Endothelial cell of hepatic sinusoid (primary cell): Measurements from ENCODE around the gene EDN2.

ENCODE experiments used
- in situ Hi-C: cut with HindIII; loops from 2 replicates; pipeline ENCODE4 v1.10.0; 2017; ENCODE audit warnings: low sequenced_read_pairs

EDN2 gene

DNA sequence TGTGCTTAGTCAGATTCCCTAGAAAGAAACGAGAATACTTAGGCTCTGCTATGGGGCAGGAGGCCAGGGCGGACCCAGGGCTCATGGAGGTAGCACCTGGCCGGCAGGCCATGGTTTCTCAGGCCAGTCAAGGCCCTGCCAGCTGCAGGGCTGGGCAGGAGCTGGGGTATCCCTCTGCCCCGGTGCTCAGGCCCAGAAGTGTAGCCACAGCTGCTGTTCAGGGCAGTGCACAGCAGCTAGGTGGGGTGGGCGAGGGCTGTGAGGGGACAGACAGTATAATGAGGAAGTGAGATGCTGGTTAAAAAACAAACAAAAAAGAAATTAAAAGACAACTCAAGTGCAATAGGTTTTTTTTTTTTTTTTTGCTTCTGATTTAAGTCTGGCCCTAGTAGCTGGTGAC is 34.0 kb upstream of the EDN2 start:
- in situ Hi-C loops = no loop called here

- in situ Hi-C loops = no loop called here
Observed at GRCh38 chr1:41517062-41517438, 32.6 kb upstream of the EDN2 start.

DNA sequence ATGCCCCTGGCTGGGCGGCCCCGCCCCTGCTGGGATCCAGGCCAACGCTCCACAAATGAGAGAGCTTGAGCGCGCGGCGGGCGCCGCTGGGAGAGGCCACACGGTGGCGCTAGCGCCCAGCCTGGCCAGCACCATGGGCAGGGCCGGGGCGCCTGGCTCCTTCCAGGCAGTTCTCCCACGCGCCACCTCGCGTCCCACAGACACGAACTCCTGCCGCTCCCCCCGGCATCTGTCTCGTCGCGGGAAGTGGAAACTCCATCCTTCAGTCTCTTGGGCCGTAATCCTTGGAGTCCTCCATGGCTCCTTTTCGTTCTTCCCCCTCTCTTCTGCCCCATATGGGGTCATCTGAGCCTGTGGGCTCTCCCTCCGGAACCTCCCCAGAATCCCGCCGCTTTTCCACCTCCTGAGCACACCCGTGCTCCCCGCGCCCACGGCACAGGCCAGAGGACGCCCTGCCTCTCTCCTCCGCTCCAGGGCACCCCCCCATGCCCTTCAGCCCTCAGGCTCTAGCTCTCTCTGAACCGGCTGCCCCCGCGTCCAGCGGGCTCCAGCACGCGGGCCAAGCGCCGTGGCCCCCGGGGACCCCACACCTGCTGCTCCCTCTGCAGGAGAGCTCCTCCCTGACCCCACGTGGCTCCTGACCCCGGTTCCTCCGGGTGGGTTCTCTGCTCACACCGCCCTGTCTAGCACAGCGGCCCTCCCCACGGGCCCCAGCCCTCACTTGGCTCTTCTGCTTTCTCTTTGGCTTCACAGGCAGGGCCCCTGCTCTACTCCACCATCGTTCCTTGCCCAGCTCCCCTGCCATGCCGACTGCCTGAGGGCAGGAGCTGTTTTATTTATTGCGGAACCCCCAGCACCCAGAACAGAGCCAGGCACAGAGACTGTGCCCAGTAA is 31.9 kb upstream of the EDN2 start:
- in situ Hi-C loops = no loop called here

- in situ Hi-C loops = no loop called here
Observed at GRCh38 chr1:41515778-41516167, 31.3 kb upstream of the EDN2 start.

- in situ Hi-C loops = no loop called here
Observed at GRCh38 chr1:41515131-41515678, 30.7 kb upstream of the EDN2 start.

DNA sequence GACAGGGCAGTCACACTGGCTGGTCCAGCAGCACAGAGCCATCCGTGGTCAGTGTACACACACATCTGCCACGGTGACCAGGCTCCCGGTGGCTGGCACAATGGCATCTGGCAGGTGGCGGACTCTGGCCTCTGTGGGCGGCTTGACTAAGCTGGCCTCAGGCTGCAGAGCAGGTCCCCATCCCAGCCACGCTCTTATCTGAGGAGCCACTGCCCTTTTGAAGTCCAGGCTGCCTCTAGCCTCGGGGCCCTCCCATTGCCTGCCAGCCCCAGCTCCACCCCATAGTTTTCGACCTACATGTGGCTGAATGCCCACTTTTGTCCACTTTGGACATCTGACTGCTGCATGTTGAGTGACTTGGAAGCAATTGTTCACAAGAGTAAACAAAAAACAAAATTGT is 29.9 kb upstream of the EDN2 start:
- in situ Hi-C loops = no loop called here

- in situ Hi-C loops = no loop called here
Observed at GRCh38 chr1:41513383-41513735, 28.9 kb upstream of the EDN2 start.

DNA sequence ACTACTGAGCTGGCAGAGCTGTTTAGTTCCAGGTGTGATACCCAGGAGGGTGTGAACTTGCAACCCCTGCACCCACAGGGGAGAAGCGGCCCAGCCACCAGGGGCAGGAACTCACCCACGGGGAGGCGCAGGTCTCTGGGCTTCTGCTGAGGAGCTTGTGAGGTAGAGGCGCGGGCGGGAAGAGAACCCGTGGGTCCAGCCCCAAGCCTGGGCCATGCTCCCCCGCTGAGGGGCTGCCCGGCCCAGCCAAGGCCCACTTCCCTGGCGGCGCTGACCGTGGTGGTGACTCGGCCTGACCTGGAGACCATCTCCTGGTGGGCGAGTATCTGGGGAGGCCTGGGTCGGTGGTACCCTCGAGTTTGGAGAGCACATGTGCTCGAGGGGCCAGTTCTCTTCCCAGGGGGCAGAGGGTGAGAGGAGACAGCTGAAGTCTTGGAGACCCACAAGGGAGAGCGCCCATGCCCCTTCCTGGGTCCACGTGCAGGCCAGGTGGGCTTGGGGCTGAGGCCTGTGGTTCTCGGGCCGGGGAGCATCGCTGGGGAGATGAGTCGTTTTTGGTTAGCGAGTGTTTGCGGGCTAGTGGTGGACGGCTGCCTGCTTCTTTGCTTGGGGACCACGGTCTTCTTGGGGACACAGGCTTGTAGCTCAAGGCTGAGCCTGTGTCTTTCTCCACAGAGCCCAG is 28.4 kb upstream of the EDN2 start:
- in situ Hi-C loops = no loop called here

GRCh38 chr1:41511239-41511540 is 26.7 kb upstream of the EDN2 start:
- in situ Hi-C loops = no loop called here

DNA sequence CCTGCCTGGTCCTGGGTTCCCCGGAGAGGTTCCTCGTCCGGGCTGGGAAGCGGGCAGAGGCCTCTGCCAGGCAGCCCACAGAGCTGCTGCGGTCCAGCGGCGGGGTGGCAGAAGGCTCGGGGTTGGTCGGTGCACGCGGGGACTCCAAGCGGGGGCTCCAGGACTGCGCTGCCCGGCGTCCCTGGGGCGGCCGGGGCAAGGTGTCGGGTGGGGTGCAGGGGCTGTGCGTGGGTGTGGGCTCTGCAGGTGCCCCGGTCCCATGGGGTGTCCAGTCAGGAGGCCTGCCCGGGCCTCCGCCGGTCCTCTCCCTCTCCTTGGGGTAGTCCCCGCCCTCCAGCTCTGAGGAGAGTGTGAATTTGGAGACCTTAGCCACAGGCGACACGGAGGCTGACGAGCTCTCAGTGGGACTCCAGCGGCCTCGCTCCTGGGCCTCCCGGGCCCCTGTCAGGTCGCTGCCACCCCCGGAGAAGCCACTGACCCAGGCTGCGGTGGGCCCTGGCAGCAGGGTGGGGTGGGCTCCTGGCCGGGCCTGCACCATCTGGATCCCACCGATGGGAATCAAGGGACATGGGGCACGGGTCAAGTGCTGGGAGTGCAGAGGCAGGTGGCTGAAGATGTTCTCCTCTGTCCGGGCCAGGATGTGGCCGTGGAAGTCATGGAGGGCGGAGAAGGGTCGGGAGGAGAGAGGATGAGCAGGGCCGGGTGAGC is 26.2 kb upstream of the EDN2 start:
- in situ Hi-C loops = no loop called here

DNA sequence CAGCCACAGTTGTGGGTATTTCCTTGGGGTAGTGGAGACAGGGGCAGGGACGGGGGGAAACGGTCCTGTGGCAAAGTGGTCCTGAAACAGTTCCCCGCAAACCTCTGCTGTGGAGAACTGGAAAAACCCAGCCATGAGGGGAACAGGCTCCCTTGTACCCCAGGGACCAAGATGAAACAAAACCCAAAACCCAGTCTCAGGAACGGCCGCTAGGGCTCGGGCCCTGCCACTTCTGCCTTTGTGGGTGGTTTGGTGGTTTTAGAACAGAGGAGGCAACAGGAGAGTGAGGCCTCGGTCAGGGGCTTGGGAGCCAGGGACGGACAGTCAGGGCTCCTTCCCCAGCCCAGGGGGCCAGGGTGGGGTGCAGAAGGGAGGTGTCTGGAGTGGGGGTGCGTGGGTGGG is 24.8 kb upstream of the EDN2 start:
- in situ Hi-C loops = no loop called here

DNA sequence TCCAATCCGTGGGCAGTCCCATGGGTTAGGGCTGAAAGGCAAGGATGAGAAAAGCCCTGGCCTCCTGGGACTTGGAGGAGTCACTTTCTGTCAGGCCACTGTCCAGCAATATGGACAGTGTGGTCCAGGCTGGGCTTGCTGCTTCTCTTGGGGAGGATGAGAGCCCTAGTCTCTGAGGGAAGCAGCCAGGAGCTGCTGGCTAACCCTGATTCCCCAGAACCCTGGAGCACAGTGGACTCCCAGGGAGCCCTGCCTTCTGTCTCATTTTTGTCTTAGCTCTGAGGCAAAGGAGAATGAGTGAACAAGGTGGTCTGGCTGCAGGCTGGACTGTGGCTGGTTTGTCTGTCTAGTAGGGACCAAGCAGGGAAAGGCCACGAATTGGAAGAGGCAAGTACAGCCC is 23.8 kb upstream of the EDN2 start:
- in situ Hi-C loops = no loop called here

GRCh38 chr1:41507836-41508235 is 23.4 kb upstream of the EDN2 start:
- in situ Hi-C loops = no loop called here

DNA sequence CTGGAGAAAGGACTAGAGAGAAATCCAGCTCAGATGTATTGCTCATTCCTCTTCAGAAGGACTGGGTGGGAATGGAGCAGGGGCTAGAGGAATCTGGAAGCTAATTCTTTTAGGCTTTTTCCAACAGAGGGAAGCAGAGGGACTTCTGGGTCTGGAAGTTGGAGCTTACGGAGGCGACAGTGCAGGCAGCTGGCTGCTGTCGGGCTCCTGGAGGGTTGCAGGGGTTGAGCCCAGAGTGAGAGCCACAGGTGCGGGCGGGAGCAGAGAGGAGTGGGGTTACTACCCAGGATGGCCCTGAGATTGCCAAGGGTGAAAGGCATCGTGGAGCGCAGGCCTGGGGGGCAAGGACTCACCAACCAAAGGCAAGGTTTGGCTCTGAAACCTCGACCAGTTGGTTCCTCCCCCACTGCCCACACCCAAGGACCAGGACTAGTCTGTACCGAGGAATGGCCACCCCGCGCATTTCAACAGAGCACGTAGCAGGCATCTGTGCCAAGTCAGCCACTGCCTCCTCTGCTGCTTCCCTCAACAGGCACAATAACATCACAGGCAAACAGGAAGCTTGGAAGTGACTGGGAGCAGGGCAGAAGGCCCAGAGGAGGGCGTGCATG is 22.7 kb upstream of the EDN2 start:
- in situ Hi-C loops = no loop called here

DNA sequence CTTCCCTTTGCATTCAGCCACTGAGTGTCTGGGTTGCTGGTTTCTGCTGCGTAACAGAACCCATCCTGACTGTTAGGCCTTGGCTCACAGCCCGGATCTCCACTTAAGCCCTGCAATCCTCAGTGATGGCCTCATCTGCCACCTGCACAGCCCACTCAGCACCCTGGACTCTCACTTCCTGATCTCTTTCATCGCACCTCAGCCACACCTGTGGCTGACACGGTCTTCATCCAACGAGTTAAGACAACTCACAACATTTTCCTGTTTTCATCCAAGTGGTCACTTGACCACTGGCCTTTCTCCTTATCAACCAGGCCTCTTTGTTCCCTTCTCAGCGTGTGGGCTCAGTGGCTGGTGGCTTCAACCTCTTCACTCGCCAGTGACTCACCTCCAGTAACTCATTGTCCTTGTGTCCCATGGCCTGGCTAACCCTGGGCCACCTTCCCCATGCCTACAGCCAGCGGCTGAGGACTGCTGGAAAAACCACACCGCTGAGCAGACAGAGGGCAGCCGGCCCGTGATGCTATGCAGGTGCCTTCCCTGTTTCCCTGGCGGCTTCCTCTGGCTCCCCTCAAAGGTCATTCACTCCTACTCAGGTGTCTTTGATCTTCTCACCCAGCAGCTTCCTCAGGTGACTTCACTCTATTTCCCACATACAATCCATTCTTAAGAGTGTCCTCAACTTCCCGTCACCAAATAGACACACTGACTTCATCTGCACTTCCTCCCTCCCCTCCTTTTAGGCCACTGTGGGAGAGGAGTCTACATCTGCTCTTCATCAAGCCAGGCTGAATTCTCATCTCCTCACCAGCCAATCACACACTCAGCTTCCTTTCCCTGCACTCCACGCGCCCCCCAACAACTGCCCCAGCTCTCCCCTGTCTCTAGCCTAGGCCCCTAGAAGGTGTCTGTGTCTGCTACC is 19.9 kb upstream of the EDN2 start:
- in situ Hi-C loops = no loop called here

GRCh38 chr1:41503538-41504113 is 19.1 kb upstream of the EDN2 start:
- in situ Hi-C loops = no loop called here

DNA sequence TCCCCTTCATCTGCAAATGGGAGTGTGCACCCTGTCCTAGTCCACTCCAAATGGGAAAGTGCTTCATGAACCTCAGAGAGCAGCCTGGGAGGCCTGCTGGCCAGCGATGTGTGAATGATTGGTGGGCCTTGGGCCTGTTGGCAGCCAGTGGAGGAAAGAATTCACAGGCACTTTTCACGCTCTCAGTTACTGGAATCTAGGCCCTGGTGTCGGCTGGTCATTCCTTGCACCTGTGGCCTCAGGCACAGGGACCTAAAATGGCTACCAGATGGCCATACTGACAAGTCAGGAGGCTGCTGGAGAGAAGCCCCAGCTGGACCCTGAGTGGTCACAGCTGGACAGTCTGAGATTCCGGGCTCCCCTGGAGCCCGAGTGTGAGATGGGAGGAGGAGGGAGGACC is 18.4 kb upstream of the EDN2 start:
- in situ Hi-C loops = no loop called here

GRCh38 chr1:41501581-41501980 is 17.1 kb upstream of the EDN2 start:
- in situ Hi-C loops = no loop called here

- in situ Hi-C loops = no loop called here
Observed at GRCh38 chr1:41500781-41501518, 16.5 kb upstream of the EDN2 start.
